B cell (primary cell): Measurements from ENCODE around the gene FAM20C. TPM values are rescaled to one million over a fixed set of nuclear protein-coding genes. Genes with fewer than 3 reads are reported as not detected.

Experiments
- ATAC-seq: fragments of 200-7000 bp; cut with Tn5 transposase; one replicate; pipeline ENCODE4 v1.10.0; 2021; ENCODE audit warnings: low read depth, mild to moderate bottlenecking, moderate number of reproducible peaks, moderate library complexity
- CTCF ChIA-PET: fragments of 350-600 bp; sonication (Branson Sonifier 250); formaldehyde crosslinking; loops from one replicate; lab custom pipeline; 2021; ENCODE audit warnings: antibody characterized with exemption, inconsistent platforms; lab: Charles Lee
- POLR2A ChIA-PET: fragments of 350-600 bp; sonication (Branson Sonifier 250); formaldehyde crosslinking; loops from one replicate; lab custom pipeline; 2021; ENCODE audit warnings: antibody characterized with exemption; lab: Charles Lee
- DNase-seq: peaks from one replicate; pipeline ENCODE4 v3.0.0; 2013
- H2AFZ ChIP-seq: 2 replicates; pipeline ENCODE4 v1.6.1; 2012; ENCODE audit warnings: mild to moderate bottlenecking, low read depth, low read length; ENCODE audit not compliant: insufficient read depth, poor library complexity, severe bottlenecking
- H3K27ac ChIP-seq, 2 donors: 1 replicate in 1 of 2; 2 replicates in 1 of 2; pipeline ENCODE4 v1.5.1; 2012 to 2013; ENCODE audit warnings: low read length in 2 of 2, mild to moderate bottlenecking in 2 of 2, moderate library complexity in 1 of 2
- H3K27me3 ChIP-seq, 4 experiments: fragments of 200-600 bp in 1 of 4; sonication (generic) in 1 of 4; replicated peaks in 1 of 4; 1 replicate in 2 of 4; 2 replicates in 2 of 4; pipeline versions ENCODE4 v1.6.1 to v1.7.0; 2013 to 2016; ENCODE audit warnings: low read length in 3 of 4, mild to moderate bottlenecking in 2 of 4, mixed read lengths in 1 of 4, moderate library complexity in 1 of 4; ENCODE audit not compliant: insufficient read depth in 4 of 4, control insufficient read depth in 3 of 4; ENCODE audit errors: control extremely low read depth in 1 of 4
- H3K36me3 ChIP-seq, 2 experiments: replicated peaks in 1 of 2; 1 replicate in 1 of 2; 2 replicates in 1 of 2; pipeline versions ENCODE4 v1.6.1 to v1.7.1; 2013; ENCODE audit warnings: low read length in 1 of 2; ENCODE audit not compliant: insufficient read depth in 2 of 2, control insufficient read depth in 1 of 2; ENCODE audit errors: control extremely low read depth in 1 of 2, extremely low read depth in 1 of 2
- H3K4me1 ChIP-seq, 2 donors: fragments of 200-600 bp in 1 of 2; sonication (generic) in 1 of 2; 1 replicate in 1 of 2; 2 replicates in 1 of 2; pipeline versions ENCODE4 v1.5.1 to v1.6.1; 2013 to 2017; ENCODE audit warnings: low read length in 2 of 2; ENCODE audit not compliant: control insufficient read depth in 2 of 2, insufficient read depth in 2 of 2
- H3K4me2 ChIP-seq: replicated peaks from 2 replicates; pipeline ENCODE3; 2012; ENCODE audit warnings: mild to moderate bottlenecking, low read depth, low read length; ENCODE audit not compliant: poor library complexity, severe bottlenecking
- H3K4me3 ChIP-seq, 5 experiments: fragments of 200-600 bp in 1 of 5; sonication (generic) in 1 of 5; 1 replicate in 3 of 5; 2 replicates in 2 of 5; pipeline versions ENCODE4 v1.5.1 to v1.7.0; 2011 to 2016; ENCODE audit warnings: low read length in 4 of 5, mild to moderate bottlenecking in 4 of 5, low read depth in 2 of 5, control low read depth in 1 of 5, moderate library complexity in 1 of 5; ENCODE audit not compliant: insufficient read depth in 1 of 5; ENCODE audit errors: control extremely low read depth in 1 of 5, extremely low read depth in 1 of 5
- H3K79me2 ChIP-seq: fragments of 200-600 bp; sonication (generic); one replicate; pipeline ENCODE4 v1.6.0; 2016; ENCODE audit warnings: low read length; ENCODE audit not compliant: control insufficient read depth, insufficient read depth
- H3K9ac ChIP-seq: fragments of 200-600 bp; sonication (generic); 2 replicates; pipeline ENCODE4 v1.6.1; 2017; ENCODE audit warnings: mild to moderate bottlenecking, low read length, moderate library complexity
- H3K9me3 ChIP-seq, 3 donors: one replicate each; pipeline versions ENCODE4 v1.6.1 to v1.7.1; 2013; ENCODE audit warnings: low read length in 2 of 3; ENCODE audit not compliant: control insufficient read depth in 2 of 3, insufficient read depth in 1 of 3; ENCODE audit errors: control extremely low read depth in 1 of 3
- H4K20me1 ChIP-seq: 2 replicates; pipeline ENCODE4 v1.6.0; 2012; ENCODE audit warnings: mild to moderate bottlenecking, low read length; ENCODE audit not compliant: insufficient read depth, control insufficient read depth, poor library complexity, severe bottlenecking
- H3K27ac Mint-ChIP-seq: one replicate; pipeline ENCODE4 v1.8.0; 2021; ENCODE audit warnings: mixed read lengths
- H3K27me3 Mint-ChIP-seq: one replicate; pipeline ENCODE4 v1.8.0; 2021; ENCODE audit warnings: mixed read lengths
- H3K4me1 Mint-ChIP-seq: one replicate; pipeline ENCODE4 v1.8.0; 2021; ENCODE audit warnings: mixed read lengths
- H3K4me3 Mint-ChIP-seq: one replicate; pipeline ENCODE4 v1.8.0; 2021; ENCODE audit warnings: mixed read lengths
- H3K9me3 Mint-ChIP-seq: one replicate; pipeline ENCODE4 v1.8.0; 2022; ENCODE audit warnings: mixed read lengths; ENCODE audit not compliant: insufficient read depth
- EZH2 ChIP-seq: IDR thresholded peaks from 2 replicates; pipeline ENCODE4 v1.6.1; 2012; ENCODE audit warnings: borderline replicate concordance, low read depth, mild to moderate bottlenecking, moderate library complexity, low read length; ENCODE audit not compliant: insufficient read depth, poor library complexity, severe bottlenecking
- WGBS: methylation state at CpG from one replicate; pipeline ENCODE4 v1.1.5; 2013; ENCODE audit warnings: missing lambda C conversion rate; ENCODE audit not compliant: insufficient coverage; 5-methylcytosine and 5-hydroxymethylcytosine counted together
- intact Hi-C: fragments of 100-400 bp; cut with micrococcal nuclease; formaldehyde crosslinking; loops from one replicate; pipeline ENCODE4 v1.10.0; 2022
- polyA plus RNA-seq: library from polyadenylated mRNA; depleted of rRNA; stranded (reverse); fragments of >200 nt; gene quantifications from 2 replicates; pipeline ENCODE4 v1.2.3, GENCODE V29; 2012
- total RNA-seq, 2 donors: library from RNA; stranded (reverse); fragments of 120-200 nt in 1 of 2; gene quantifications; 1 replicate in 1 of 2; 2 replicates in 1 of 2; pipeline versions ENCODE4 v1.2.3 to v1.2.4, GENCODE V29; 2013 to 2022
- TF ChIP-seq, protein P1 (sequence below): fragments of 200-600 bp; IDR thresholded peaks from one replicate; pipeline ENCODE4 v1.8.0; 2022; ENCODE audit warnings: antibody characterized with exemption, mild to moderate bottlenecking

The FAM20C gene
- total and polyA plus RNA-seq, 2 donors (not counting 1 experiment from before 2014, with no cell fraction given), result 0.54 to 0.81 TPM

DNA sequence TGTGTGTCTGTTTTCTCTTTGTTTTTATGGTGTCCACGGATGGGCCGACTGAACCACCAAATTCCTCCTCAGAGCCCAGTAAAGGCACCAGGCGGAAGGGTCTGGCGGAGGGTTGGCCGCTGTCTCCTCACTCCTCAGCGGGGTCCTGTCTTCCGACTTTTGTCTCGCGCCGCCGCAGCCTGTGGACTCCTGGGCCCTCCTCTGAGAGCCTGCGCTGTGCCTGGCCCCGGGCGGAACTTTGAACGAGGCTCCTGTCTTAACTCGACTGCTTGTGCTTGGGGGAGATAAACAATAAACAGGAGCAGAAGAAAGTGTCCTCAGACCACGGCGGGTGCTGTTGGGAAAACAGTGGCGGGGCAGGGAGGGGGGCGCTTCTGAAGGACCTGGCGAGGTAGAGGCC, 2.2 kb upstream of the FAM20C start:
- 91% methylated on average over 16 of the region's 21 CpGs for WGBS
- H3K27ac Mint-ChIP-seq, result no peak overlapping the region
- H3K9ac ChIP-seq, result no peak overlapping the region
- H3K36me3 ChIP-seq, result no peaks in the 10 kb centered on the region
- no peak overlapping the region for H2AFZ ChIP-seq
- H3K27ac ChIP-seq, result no peak overlapping the region
- TF ChIP-seq, protein P1, sequence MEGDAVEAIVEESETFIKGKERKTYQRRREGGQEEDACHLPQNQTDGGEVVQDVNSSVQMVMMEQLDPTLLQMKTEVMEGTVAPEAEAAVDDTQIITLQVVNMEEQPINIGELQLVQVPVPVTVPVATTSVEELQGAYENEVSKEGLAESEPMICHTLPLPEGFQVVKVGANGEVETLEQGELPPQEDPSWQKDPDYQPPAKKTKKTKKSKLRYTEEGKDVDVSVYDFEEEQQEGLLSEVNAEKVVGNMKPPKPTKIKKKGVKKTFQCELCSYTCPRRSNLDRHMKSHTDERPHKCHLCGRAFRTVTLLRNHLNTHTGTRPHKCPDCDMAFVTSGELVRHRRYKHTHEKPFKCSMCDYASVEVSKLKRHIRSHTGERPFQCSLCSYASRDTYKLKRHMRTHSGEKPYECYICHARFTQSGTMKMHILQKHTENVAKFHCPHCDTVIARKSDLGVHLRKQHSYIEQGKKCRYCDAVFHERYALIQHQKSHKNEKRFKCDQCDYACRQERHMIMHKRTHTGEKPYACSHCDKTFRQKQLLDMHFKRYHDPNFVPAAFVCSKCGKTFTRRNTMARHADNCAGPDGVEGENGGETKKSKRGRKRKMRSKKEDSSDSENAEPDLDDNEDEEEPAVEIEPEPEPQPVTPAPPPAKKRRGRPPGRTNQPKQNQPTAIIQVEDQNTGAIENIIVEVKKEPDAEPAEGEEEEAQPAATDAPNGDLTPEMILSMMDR, result no peak
- TF ChIP-seq EZH2, result no peak
- no peaks in the 10 kb centered on the region for H3K79me2 ChIP-seq
- CTCF ChIA-PET, result no interaction called here
- ATAC-seq (no peak), DNase-seq (no peak)
- H3K9me3 ChIP-seq, result peaks cover 0 to 10% (median 0%) of the 10 kb centered on the region in 3 donors
- H3K9me3 Mint-ChIP-seq, result no peaks in the 10 kb centered on the region
- H3K27me3 Mint-ChIP-seq, result peaks cover 43% of the 10 kb centered on the region
- H3K4me1 Mint-ChIP-seq, result peaks cover 6% of the 10 kb centered on the region
- intact Hi-C loops, result no loop called here
- peak overlapping the region; percentile 26 for H3K4me3 Mint-ChIP-seq
- POLR2A ChIA-PET, result no interaction called here
- H3K4me3 ChIP-seq, result no peak overlapping the region
- peaks cover 4 to 5% of the 10 kb centered on the region in 2 donors for H3K4me1 ChIP-seq
- no peaks in the 10 kb centered on the region for H4K20me1 ChIP-seq
- no peak overlapping the region for H3K4me2 ChIP-seq
- peaks cover 0 to 30% (median 10%) of the 10 kb centered on the region in 4 experiments for H3K27me3 ChIP-seq

DNA sequence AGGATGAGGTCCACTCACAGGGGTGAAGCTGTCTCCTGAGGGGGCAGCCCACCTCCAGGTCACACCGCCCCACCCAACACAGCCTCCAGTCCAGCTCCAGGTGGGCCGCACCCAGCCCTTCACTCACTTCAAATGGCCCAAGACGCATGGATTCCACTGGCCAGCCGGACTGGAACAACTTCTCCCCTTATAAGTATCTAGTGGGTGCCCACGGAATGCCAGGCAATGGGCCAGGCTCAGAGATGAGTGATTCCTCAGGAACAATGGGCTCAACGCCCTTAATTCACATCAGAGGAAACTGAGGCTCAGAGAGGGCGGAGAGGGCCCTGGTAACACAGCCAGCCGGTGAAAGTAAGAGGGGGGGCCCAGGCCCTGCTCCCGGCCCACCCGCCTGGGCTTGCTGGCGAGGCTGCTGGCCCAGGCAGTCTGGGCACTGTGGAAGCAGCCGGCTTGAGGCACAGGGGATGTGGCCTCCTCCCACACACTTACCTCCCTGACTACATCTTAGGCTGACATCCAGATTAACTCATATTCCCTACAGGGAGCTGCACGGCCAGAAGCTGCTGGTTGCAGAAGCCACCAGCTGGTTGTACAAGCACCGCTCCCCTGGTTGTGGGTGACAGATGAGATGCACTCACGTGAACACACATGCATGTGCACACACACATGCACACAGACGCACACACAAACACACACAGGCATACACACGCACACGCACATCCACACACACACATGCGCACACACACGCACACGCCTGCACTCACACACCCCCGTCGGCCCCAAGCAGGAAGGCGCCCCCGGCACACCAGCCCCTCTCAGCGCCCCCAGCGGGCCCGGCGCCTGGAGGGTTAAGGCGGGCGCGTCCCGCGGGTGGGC, 1.0 kb upstream of the FAM20C start:
- Mint-ChIP-seq H3K9me3 (no peaks in the 10 kb centered on the region), H3K4me3 (peak overlapping the region; percentile 83), H3K4me1 (peaks cover 6% of the 10 kb centered on the region), H3K27me3 (peaks cover 55% of the 10 kb centered on the region), H3K27ac (no peak overlapping the region)
- CTCF ChIA-PET, result no interaction called here
- intact Hi-C loops, result no loop called here
- 35% methylated on average over 26 of the region's 34 CpGs for WGBS
- TF ChIP-seq, protein P1, result no peak
- TF ChIP-seq EZH2, result no peak
- Histone ChIP-seq H4K20me1 (no peaks in the 10 kb centered on the region), H3K79me2 (no peaks in the 10 kb centered on the region), H3K27ac (no peak overlapping the region), H3K4me2 (peak overlapping the region; percentile 59), H3K36me3 (no peaks in the 10 kb centered on the region), H3K27me3 (peaks cover 0 to 33% (median 10%) of the 10 kb centered on the region in 4 experiments), H3K4me3 (peak overlapping the region in 1 of 5 experiments; percentile 12), H3K9me3 (peaks cover 0 to 10% (median 0%) of the 10 kb centered on the region in 3 donors), H3K4me1 (peaks cover 4 to 5% of the 10 kb centered on the region in 2 donors), H2AFZ (no peak overlapping the region), H3K9ac (no peak overlapping the region)
- POLR2A ChIA-PET, result no interaction called here
- DNase-seq (peak; percentile 17), ATAC-seq (no peak)
